Inflammatory macrophage (primary cell): ENCODE results near the gene EIF4EBP2.

Experiments used
- DNase-seq, 2 donors: peaks; one replicate each; pipeline ENCODE4 v3.0.0-alpha.2; 2020 to 2022

The EIF4EBP2 gene

DNA sequence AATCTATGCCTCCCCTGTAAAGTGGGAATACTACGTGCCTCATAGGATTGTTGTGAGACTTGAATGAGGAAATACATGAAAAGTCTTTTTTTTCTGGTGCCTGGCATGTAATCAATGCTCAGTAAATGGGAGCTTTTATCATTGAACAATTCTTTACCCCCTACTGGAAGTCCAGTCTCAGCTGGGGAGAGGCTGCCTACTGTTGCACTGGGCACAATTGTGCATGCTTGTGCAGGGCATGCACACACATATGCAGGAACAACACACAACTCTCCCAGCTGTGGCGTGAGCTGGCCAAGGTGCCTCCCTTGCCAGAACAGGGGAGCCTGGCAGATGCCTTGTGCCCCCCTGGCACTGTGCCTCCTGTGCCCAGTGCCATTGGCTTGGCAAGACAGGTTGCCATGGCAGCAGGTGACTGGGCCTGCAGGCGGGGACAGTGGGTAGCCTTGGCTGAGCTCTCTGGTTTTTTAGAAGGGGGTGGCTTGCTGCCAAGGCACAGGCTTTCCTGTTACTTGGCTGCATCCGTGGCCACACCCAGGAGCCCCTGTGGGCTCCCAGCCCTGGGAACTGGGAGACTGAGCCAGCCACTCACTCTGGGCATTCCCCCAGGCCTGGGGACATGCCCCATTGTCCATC lies 58.5 kb downstream of the EIF4EBP2 start:
- DNase-seq, result no peak

DNA sequence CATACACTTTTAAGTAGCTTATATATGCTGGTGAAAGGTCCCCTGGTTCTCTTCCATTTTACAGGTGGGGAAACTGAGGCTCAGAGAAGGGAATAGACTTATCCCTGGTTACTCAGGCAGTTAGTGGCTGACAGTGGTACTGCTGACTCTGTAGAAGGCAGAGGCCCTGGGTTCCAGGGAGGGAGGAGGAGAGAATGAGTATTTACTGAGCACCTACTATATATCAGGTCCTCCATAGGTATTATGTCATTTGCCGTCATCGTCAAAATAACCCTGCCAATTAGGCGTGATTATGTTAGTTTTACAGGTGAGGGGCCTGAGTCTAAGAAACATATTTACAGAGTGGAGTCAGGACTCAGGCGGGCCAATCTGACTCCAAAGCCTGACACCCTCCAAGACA lies 61.3 kb downstream of the EIF4EBP2 start:
- no peak for DNase-seq

GRCh38 chr10:70465832-70466231 lies 61.9 kb downstream of the EIF4EBP2 start:
- DNase-seq, result no peak

DNA sequence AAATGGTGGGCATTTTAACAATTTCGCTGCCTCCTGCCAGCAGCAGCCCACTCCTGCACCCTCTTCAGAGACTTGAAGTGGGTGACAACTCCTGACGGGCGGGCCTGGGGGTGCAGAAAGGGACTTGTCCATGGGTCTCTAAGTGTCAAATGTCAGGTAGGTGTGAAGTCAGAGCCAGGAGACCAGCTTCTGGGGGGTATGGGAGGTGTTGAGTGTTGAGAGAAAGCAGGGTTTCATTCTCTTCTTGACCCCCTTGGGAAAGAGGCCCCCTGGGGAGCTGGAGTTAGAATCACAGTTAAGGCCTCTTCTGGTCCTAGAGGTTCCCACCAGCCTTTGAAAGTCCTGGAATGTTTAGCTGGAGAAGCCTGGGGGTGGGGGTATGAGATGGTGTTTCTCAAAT lies 63.0 kb downstream of the EIF4EBP2 start:
- no peak for DNase-seq

DNA sequence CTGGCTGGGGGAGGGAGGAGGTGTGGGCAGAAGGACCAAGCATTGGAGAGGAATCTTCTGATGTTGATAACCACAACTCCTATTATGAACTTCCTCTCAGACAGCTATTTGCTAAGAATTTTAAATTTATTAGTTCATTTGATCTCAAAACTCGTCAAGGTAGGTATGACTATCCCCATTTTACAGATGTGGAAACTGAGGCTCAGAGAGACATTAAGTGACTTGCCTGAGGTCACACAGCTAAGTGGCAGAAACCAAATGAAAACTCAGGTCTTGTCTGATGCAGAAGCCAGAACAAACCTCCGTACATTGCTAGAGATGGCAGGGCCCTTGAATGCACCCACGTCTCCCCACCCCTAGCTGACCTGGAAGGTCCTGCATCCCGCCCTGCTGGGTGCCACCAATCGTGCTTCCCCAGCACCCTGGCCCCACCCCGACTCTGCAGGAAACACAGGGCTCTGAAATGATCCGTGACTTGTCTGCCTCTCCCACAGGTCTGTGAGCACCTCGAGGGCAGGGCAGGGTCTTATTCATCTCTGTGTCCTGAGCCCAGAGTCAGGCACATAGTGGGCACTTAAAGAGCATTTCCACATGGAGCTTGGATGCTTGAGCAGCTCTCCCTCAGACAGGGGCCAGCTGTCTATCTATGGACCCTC lies 69.0 kb downstream of the EIF4EBP2 start:
- no peak for DNase-seq

DNA sequence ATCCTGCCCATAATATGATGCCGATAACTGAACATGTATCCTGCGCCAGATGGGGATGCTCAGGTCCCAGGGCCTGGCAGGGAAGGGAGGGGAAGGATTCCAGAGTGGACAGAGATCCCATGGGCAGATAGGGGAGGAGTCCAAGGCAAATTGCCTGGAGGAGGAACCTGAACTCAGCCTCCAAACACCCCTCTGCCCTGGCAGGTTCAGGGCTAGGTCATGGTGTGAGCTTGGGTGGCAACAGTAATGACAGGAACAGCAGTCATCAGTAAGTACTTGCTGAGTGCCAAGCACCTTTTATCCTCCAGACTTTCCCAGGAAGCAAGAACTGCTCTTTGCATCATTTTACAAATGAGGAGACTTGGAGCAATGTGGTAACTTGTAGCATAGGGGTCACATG lies 70.8 kb downstream of the EIF4EBP2 start:
- no peak for DNase-seq

DNA sequence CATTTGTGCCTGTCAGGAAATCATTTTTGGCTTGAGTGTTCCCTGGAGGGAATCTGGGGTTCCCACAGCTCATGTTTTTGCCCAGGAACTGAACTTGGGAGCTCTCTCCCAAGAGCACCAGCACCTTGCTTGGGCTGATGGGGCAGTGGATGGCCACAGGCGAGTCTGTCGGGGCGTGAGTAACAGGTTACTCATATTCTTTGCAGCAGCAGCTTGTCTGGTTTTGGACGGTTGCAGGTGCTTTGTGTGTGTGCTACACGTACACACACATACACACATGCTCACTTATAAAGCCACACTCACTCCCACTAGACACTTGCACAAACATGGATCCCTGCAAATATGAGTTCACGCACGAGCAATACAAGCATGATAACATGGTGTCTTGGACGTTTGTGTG lies 71.7 kb downstream of the EIF4EBP2 start:
- DNase-seq, result no peak

GRCh38 chr10:70476249-70477035 lies 72.5 kb downstream of the EIF4EBP2 start:
- DNase-seq, result no peak

DNA sequence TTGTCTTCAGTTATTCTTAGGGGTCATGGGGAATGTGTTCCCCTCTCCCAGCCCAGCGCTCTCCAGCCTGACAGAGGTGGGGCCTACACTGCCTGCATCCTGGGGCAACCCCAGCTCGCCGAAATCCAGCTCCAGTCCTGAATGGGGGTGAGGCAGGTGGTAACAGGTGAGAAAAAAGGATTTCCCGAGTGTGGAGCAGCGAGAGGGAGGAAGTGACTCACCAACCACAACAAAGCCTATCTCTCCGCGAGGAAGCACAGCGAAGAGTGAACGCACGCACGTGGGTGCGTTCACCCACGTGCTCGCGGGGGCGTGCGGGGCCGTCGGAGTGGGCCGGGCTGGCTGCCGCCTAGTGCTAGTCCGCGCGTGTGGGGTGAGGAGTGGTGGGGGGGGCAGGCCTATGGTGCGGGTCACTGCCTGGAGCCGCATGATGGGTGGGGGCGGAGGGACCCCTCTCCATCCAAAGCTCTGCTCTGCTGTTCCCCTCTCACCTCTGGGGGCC lies 73.8 kb downstream of the EIF4EBP2 start:
- DNase-seq, result no peak
